Umbilical cord (tissue), 2 donors: Measurements from ENCODE around the gene SIN3A. TPM values are rescaled to one million over a fixed set of nuclear protein-coding genes. Genes with fewer than 3 reads are reported as not detected.
A peak's percentile ranks its signal among the peaks of the same experiment; 100 is the strongest.
"Not testable (repeated sequence)": the region's sequence is repeated elsewhere in the genome, so short reads cannot be mapped to it uniquely, and the experiment has no call there.

Experiments
- DNase-seq: peaks from one replicate; pipeline ENCODE4 v3.0.0-alpha.2; 2015; ENCODE audit warnings: low spot score
- total RNA-seq: library from RNA; depleted of rRNA; stranded (reverse); fragments of >200 nt; gene quantifications from one replicate; pipeline ENCODE4 v1.2.3, GENCODE V29; 2014; ENCODE audit warnings: low replicate concordance; ENCODE audit not compliant: insufficient read depth

The SIN3A gene
- total RNA-seq, 1 donor from 2014 or later: 36.1 TPM

DNA sequence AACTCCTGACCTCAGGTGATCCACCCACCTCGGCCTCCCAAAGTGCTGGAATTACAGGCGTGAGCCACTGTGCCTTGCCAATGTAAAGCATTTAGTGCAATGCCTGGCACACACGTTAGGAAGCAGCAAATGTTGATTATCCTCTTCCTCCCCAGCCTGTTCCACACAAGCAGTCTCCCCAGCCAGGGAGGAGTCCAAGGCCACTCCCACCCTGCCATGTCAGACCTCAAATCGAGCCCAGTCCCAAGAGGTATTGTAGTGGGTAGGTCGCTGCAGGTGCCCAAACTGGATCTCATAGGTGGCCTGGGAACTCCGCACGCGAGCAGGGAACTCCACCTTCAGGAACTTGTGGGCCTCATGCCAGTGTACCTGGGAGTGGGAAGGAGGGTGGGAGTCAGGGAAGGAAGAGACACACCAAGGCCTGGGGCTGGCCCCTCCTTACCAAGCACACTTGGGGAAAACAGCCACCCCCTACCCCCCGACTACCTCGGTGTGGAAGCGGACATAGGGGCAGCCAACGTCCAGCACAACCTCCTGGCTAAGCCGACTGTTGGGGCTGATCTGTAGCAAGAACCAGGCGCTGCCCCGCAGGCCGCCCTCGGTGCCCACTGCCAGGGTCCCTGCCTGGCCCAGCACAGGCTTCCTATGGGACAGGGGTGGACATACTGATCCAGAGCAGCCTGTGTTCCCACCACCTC is 93.4 kb downstream of the SIN3A start:
- no peak for DNase-seq

GRCh38 chr15:75356517-75356916 is 95.0 kb downstream of the SIN3A start:
- no peak for DNase-seq

GRCh38 chr15:75356006-75356405 is 95.5 kb downstream of the SIN3A start:
- DNase-seq: no peak

DNA sequence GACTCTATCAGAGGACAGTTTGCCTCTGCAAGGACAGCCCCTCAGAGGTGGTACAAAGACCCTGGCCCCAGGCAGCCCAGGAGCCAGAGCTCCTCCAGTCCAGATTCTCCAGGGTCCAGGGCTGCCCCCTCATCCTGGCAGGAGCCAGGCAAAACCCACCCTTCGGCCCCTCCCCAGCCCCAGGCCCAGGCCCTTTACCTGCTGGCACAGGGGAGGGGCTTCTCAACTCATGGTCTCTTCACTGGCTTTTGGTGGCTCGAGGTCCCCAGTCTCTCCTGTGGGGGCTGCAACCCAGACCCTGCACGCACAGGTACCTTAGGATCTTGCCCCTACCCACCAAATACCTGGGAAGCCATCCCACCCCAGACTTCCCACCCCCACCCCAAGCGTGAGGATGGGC is 96.1 kb downstream of the SIN3A start:
- no peak for DNase-seq

DNA sequence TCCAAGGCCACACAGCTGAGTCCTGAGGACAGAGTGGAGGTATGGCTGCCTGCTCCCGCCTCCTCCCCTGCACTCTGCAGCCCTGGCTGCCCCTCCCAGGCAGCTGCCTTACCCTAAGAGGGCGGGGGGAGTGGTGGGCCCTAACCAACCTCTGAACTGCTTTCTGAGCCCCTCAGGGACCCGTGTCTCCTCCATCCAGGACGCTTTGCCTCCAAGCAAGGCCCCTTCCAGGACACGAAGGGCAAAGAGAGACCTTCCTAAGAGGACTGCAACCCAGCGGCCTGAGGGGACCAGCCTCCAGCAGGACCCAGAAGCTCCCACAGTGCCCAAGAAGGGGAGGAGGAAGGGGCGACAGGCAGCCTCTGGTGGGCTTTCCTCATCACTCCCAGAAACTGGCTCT is 97.0 kb downstream of the SIN3A start:
- DNase-seq: no peak

DNA sequence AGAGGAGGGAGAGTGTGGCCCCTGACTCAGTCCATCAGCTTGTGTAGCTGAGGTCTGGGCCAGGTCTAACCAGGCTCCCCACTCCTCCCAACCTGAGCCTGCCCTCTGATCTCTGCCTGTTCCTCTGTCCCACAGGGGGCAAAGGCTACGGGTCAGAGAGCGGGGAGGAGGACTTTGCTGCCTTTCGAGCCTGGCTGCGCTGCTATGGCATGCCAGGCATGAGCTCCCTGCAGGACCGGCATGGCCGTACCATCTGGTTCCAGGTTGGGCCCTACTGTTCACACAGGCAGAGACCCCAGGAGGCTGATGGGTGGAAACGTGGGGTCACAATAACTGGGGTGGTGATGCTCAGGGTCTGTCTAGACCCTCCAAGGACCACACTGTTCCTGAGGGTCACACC is 97.9 kb downstream of the SIN3A start:
- no peak for DNase-seq

DNA sequence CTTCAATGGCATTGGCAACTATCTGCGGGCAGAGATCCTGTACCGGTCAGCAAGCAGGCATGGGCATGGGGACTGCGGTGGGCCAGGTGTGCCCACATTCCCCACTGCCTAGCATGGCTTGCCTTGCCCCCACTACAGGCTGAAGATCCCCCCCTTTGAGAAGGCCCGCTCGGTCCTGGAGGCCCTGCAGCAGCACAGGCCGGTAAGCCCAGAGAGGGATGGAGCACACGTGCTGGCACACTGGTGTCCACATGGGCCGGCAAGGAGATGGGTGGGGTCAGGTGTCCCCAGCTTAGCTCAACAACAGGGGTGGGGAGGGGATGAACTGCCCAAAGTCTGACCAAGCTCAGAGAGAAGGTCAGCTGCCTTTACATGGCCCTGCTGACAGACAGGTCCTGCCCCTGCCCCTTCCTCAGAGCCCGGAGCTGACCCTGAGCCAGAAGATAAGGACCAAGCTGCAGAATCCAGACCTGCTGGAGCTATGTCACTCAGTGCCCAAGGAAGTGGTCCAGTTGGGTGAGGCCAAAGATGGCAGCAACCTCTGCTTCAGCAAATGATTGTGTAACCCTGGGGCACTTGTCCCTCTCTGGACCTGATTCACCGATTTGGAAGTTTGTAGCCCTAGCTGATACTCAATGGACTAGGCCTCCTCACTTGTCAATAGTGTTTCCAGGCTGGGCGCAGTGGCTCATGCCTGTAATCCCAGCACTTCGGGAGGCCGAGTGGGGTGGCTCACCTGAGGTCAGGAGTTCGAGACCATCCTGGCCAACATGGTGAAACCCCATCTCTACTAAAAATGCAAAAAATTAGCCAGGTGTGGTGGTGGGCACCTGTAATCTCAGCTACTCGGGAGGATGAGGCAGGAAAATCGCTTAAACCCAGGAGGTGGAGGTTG is 99.1 kb downstream of the SIN3A start:
- DNase-seq: no peak

DNA sequence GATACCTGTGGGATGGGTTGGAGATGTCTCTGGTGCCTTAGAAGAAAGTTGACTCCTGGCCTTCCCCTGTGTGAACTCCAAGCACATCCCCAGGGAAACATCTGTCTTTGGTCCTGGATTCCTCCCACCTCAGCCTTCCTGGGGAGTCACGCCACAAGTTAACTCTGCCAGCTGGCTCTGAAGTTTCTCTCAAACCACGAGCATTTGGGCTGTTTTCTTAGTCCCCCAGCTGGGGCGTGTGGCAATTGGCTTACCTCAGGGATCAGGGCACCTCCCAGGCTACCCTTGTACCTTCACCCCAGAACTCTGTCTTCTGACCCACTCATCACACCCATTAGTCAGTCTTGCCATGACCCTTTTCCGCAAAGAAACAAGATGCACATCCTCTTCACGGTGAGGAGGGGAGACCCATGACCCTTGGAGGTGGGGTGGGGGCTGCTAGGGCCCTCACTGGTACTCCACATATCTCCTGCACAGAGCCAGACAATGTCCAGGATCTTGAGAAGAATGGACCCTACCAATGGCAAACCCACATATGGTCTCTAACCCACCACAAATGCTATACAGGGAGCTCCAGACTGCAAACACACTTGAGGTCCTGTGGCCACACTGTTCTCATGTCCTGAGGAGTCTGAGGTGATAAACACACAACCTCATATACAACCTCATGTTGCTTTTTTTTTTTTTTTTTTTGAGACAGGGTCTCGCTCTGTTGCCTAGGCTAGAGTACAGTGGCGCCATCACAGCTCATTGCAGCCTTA is 100.7 kb downstream of the SIN3A start:
- no peak for DNase-seq

DNA sequence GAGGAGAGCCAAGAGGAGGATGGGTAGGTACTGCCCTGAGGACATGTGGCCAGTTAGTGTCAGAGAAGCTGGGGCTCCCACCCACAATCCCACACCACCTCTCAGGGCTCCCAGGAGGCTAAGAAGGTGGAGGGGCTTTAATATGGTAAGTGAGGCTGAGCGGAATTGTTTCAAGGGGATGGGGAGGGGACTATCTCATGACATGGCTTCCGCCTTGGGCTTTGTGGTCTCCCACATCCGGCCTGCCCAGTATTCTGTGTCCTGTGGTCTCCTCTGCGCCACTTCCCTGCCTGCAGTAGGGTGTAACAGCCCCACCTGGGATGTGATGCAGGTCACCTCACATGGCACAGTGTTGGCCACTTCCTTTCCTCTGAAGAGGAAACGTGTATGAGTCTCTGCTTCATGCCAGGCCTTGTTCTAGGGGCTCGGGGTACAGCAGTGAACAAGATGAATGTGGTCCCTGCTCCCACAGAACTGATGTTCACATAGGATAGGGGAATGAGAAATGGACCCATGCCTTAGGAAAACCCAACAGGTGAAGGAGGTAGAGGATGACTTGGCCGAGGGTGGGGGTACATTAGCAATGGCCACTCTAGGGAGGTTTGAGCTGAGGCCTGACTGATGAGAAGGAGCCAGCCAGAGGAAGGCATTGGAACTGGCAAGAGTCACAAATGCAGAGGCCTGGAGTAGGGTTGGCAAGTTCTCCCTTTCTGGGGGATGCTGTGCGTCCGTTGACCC is 101.5 kb downstream of the SIN3A start:
- no peak for DNase-seq

DNA sequence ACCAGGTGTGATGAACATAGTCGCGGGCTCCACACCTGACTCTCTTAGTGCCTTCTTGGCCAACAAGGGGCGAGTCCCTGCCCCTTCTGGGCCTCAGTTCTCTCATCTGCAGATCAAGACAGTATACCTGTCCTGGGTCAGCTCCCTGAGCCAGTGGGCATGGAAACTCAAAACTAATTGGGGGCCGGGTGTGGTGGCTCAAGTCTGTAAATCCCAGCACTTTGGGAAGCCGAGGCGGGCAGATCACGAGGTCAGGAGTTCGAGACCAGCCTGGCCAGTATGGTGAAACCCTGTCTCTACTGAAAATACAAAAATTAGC is 102.2 kb downstream of the SIN3A start:
- not testable (repeated sequence) for DNase-seq

DNA sequence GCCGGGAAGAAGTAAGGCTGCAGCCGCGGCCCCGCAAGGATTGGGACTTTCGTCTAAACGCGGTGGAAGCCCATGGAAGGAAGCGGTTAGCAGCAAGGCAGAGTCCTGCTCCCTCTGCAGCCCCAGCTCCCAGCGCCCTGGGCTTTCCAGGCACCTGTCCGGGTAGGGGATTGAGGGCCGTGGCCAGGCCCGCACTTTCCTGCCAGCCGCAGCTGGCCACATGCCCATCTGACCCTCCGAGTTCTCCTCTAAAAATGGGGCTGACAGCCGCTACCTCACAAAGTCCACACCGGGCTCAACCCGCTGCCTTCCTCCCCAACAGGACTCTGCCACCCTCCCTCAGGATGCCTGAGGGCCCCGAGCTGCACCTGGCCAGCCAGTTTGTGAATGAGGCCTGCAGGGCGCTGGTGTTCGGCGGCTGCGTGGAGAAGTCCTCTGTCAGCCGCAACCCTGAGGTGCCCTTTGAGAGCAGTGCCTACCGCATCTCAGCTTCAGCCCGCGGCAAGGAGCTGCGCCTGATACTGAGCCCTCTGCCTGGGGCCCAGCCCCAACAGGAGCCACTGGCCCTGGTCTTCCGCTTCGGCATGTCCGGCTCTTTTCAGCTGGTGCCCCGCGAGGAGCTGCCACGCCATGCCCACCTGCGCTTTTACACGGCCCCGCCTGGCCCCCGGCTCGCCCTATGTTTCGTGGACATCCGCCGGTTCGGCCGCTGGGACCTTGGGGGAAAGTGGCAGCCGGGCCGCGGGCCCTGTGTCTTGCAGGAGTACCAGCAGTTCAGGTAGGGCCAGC is 102.7 kb downstream of the SIN3A start:
- no peak for DNase-seq

DNA sequence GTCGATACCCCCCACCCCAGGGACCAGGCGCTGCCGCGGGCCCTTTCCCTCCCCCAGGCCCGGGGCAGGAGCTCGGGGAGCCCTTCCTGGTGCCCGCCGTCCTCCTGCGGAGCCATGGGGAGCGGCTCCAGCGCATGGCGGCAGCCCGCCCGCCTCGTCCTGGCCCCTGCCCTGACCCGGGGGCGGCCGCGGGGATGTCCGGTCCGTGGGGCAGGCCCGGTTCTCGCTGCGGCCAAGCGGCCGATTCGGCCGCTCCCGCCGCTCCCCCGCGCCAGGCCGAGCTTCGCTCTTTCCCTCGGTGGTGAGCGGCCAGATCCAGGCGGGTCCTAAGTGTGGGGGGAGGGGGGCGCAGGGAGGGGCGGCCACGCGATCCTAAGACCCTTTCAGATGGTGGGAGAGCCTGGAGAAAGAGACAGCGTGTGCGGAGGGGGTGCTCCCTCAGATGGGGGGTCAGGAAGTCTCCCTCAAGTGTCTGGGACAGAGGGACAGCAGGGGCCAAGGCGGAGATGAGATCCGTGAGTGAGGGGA is 103.4 kb downstream of the SIN3A start:
- no peak for DNase-seq

GRCh38 chr15:75347222-75348033 is 104.1 kb downstream of the SIN3A start:
- peak; percentile 32 for DNase-seq

DNA sequence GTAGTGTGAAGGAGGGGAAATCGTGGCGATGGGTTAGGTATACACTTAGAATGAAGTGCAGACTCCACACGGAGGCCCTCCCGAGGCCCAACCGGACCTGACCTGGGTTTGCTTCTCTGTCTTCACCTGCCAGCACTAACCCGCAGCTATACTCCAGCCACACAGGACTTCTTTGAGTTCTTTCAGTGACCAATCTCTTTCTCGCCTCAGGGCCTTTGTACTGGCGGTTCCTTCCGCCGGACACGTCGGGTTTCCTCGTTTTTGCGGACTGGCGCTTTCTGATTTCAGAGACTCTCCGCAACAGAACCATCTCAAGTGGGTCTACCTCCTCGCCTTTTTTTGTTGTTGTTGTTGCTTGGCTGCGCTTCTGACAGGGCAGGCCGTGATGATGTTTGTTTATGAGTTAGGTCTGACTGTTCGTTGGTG is 104.7 kb downstream of the SIN3A start, which contains the start of gene NEIL1:
TSS of gene NEIL1 (plus strand) at position 244 of the 426 bp plus-strand sequence. CDS start 1,867 bp downstream, outside the sequence.
- DNase-seq: no peak

DNA sequence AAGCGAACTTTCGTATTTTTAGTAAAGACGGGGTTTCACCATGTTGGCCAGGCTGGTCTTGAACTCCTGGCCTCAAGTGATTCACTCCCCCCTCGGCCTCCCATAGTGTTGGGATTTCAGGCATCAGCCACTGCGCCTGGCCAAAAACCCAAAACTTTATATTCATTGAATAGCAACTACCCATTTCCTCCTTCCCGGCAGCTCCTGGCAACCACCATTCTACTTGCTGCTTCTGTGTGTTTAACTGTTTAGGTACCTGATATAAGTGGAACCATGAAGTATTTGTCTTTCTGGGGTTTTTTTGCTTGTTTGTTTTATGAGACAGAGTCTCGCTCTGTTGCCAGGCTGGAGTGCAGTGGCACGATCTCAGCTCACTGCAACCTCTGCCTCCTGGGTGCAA is 107.5 kb downstream of the SIN3A start:
- DNase-seq: not testable (repeated sequence)

DNA sequence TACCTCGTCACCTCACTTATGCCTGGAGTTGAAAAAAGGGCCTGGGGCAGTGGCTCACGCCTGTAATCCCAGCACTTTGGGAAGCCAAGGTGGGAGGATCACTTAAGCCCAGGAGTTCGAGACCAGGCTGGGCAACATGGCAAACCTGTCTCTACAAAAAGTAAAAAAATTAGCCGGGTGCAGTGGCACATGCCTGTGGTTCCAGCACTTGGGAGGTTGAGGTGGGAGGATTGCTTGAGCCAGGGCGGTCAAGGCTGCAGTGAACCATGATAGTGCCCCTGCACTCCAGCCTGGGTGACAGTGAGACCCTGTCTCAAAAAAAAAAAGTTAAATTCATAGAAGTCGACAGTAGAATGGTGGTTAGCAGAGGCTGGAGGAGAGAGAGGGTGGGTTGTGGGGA is 109.3 kb downstream of the SIN3A start:
- no peak for DNase-seq

GRCh38 chr15:75339531-75340240 is 111.8 kb downstream of the SIN3A start:
- no peak for DNase-seq

GRCh38 chr15:75338661-75339240 is 112.7 kb downstream of the SIN3A start:
- no peak for DNase-seq
